H9 (cell line): ENCODE data around the gene FAXC. TPM values are rescaled to one million over a fixed set of nuclear protein-coding genes. Genes with fewer than 3 reads are reported as not detected.

ENCODE experiments used
- DNase-seq: peaks from one replicate; pipeline ENCODE4 v3.0.0-alpha.2; 2017
- H2AFZ ChIP-seq: one replicate; pipeline ENCODE4 v1.6.1; 2013; ENCODE audit warnings: mild to moderate bottlenecking, low read length, control low read depth, moderate library complexity
- H2AK5ac ChIP-seq: 2 replicates; pipeline ENCODE4 v1.6.1; 2013; ENCODE audit warnings: low read length, control low read depth, mixed read lengths; ENCODE audit not compliant: insufficient read length
- H2BK120ac ChIP-seq: one replicate; pipeline ENCODE4 v1.6.1; 2013; ENCODE audit warnings: low read depth, mild to moderate bottlenecking, low read length, control low read depth, inconsistent platforms; ENCODE audit not compliant: poor library complexity, severe bottlenecking
- H2BK12ac ChIP-seq: 2 replicates; pipeline ENCODE4 v1.6.1; 2013; ENCODE audit warnings: low read length, control low read depth, mixed read lengths, low read depth; ENCODE audit not compliant: insufficient read length
- H2BK15ac ChIP-seq: 2 replicates; pipeline ENCODE4 v1.6.1; 2013; ENCODE audit warnings: low read depth, low read length, control low read depth
- H2BK20ac ChIP-seq: one replicate; pipeline ENCODE4 v1.6.1; 2013; ENCODE audit warnings: low read depth, mild to moderate bottlenecking, low read length, control low read depth, inconsistent platforms; ENCODE audit not compliant: poor library complexity, severe bottlenecking
- H2BK5ac ChIP-seq: 2 replicates; pipeline ENCODE4 v1.6.1; 2013; ENCODE audit warnings: low read length, control low read depth, mixed read lengths; ENCODE audit not compliant: insufficient read length
- H3K14ac ChIP-seq: 2 replicates; pipeline ENCODE4 v1.6.1; 2013; ENCODE audit warnings: low read length, control low read depth; ENCODE audit not compliant: insufficient read depth
- H3K18ac ChIP-seq: 2 replicates; pipeline ENCODE4 v1.6.1; 2013; ENCODE audit warnings: low read depth, mild to moderate bottlenecking, mixed read lengths, low read length, control low read depth; ENCODE audit not compliant: insufficient read length
- H3K23ac ChIP-seq: 2 replicates; pipeline ENCODE4 v1.6.1; 2013; ENCODE audit warnings: low read length, control low read depth, mixed read lengths, low read depth; ENCODE audit not compliant: insufficient read length
- H3K23me2 ChIP-seq: 2 replicates; pipeline ENCODE4 v1.6.1; 2013; ENCODE audit warnings: low read depth, mild to moderate bottlenecking, mixed read lengths, low read length, control low read depth; ENCODE audit not compliant: insufficient read length, poor library complexity, severe bottlenecking
- H3K27ac ChIP-seq: 2 replicates; pipeline ENCODE4 v1.5.1; 2013; ENCODE audit warnings: low read length, control low read depth, mixed read lengths, low read depth; ENCODE audit not compliant: insufficient read length
- H3K27me3 ChIP-seq: 2 replicates; pipeline ENCODE4 v1.6.1; 2013; ENCODE audit warnings: low read length, control low read depth, inconsistent platforms; ENCODE audit not compliant: insufficient read depth
- H3K4ac ChIP-seq: 2 replicates; pipeline ENCODE4 v1.6.1; 2013; ENCODE audit warnings: low read depth, mild to moderate bottlenecking, control low read depth, inconsistent platforms, low read length, moderate library complexity
- H3K4me1 ChIP-seq: 2 replicates; pipeline ENCODE4 v1.6.1; 2013; ENCODE audit warnings: low read length, control low read depth, inconsistent platforms; ENCODE audit not compliant: insufficient read depth
- H3K4me2 ChIP-seq: 2 replicates; pipeline ENCODE4 v1.6.1; 2013; ENCODE audit warnings: low read length, control low read depth, mixed read lengths; ENCODE audit not compliant: insufficient read length, insufficient read depth
- H3K56ac ChIP-seq: 2 replicates; pipeline ENCODE4 v1.6.1; 2013; ENCODE audit warnings: low read depth, mild to moderate bottlenecking, mixed read lengths, low read length, control low read depth; ENCODE audit not compliant: insufficient read length
- H3K79me1 ChIP-seq: 2 replicates; pipeline ENCODE4 v1.6.1; 2013; ENCODE audit warnings: low read depth, mild to moderate bottlenecking, moderate library complexity, low read length, control low read depth, inconsistent platforms; ENCODE audit not compliant: insufficient read depth, poor library complexity, severe bottlenecking
- H3K79me2 ChIP-seq: 2 replicates; pipeline ENCODE4 v1.6.1; 2013; ENCODE audit warnings: low read length, control low read depth, inconsistent platforms; ENCODE audit not compliant: insufficient read depth
- H3K9ac ChIP-seq: 2 replicates; pipeline ENCODE4 v1.6.1; 2013; ENCODE audit warnings: low read length, control low read depth, mixed read lengths; ENCODE audit not compliant: insufficient read length; ENCODE audit errors: extremely low read depth
- H3K9me3 ChIP-seq: one replicate; pipeline ENCODE4 v1.6.1; 2013; ENCODE audit warnings: low read depth, low read length, inconsistent platforms; ENCODE audit not compliant: control insufficient read depth
- H3T11ph ChIP-seq: one replicate; pipeline ENCODE4 v1.6.1; 2013; ENCODE audit warnings: mild to moderate bottlenecking, low read length, control low read depth, inconsistent platforms
- H4K20me1 ChIP-seq: one replicate; pipeline ENCODE4 v1.6.1; 2013; ENCODE audit not compliant: control insufficient read depth, insufficient read length, insufficient read depth
- H4K5ac ChIP-seq: 2 replicates; pipeline ENCODE4 v1.6.1; 2013; ENCODE audit warnings: low read depth, mild to moderate bottlenecking, mixed read lengths, low read length, control low read depth; ENCODE audit not compliant: insufficient read length
- H4K8ac ChIP-seq: replicated peaks from 2 replicates; pipeline ENCODE4 v1.6.1; 2013; ENCODE audit warnings: low read length, control low read depth, mixed read lengths, low read depth; ENCODE audit not compliant: insufficient read length
- H4K91ac ChIP-seq: 2 replicates; pipeline ENCODE4 v1.6.1; 2013; ENCODE audit warnings: low read depth, mild to moderate bottlenecking, moderate library complexity, mixed read lengths, low read length, control low read depth; ENCODE audit not compliant: insufficient read length
- H3K27ac Mint-ChIP-seq, 3 experiments: 2 replicates in 2 of 3; 3 replicates in 1 of 3; pipeline ENCODE4 v1.8.0; 2020 to 2021; ENCODE audit warnings: mixed read lengths in 3 of 3, mild to moderate bottlenecking in 1 of 3, moderate library complexity in 1 of 3
- H3K27me3 Mint-ChIP-seq: 2 replicates; pipeline ENCODE4 v1.8.0; 2021; ENCODE audit warnings: low read depth, mild to moderate bottlenecking, moderate library complexity, mixed read lengths
- H3K36me3 Mint-ChIP-seq, 3 experiments: 2 replicates in 2 of 3; 3 replicates in 1 of 3; pipeline ENCODE4 v1.8.0; 2020 to 2021; ENCODE audit warnings: low read depth in 3 of 3, mixed read lengths in 3 of 3; ENCODE audit not compliant: insufficient read depth in 1 of 3
- H3K4me1 Mint-ChIP-seq, 2 experiments: 2 replicates each; pipeline ENCODE4 v1.8.0; 2020; ENCODE audit warnings: mixed read lengths in 2 of 2
- H3K4me3 Mint-ChIP-seq, 2 experiments: 2 replicates in 1 of 2; 3 replicates in 1 of 2; pipeline ENCODE4 v1.8.0; 2020 to 2021; ENCODE audit warnings: mild to moderate bottlenecking in 2 of 2, mixed read lengths in 2 of 2, moderate library complexity in 1 of 2
- H3K9me3 Mint-ChIP-seq, 2 experiments: 2 replicates in 1 of 2; 3 replicates in 1 of 2; pipeline ENCODE4 v1.8.0; 2020; ENCODE audit warnings: mild to moderate bottlenecking in 2 of 2, mixed read lengths in 2 of 2, moderate library complexity in 1 of 2
- CTCF ChIP-seq: fragments of 200-600 bp; sonication (generic); conservative IDR thresholded peaks from 3 replicates; pipeline ENCODE4 v1.8.0; 2021; ENCODE audit warnings: antibody characterized with exemption, mild to moderate bottlenecking
- WGBS: extraction: QIAGEN DNeasy Blood & Tissue Kit; methylation state at CpG from one replicate; pipeline ENCODE4 v1.1.7; 2013; ENCODE audit warnings: missing lambda C conversion rate, low lambda C conversion rate, mixed read lengths; ENCODE audit not compliant: insufficient read length; ENCODE audit errors: extremely low coverage; 5-methylcytosine and 5-hydroxymethylcytosine counted together
- total RNA-seq: library from RNA; stranded (reverse); gene quantifications from 2 replicates; pipeline ENCODE4 v1.2.1, GENCODE V29; 2021

The FAXC gene
- total RNA-seq, 1 experiment from 2014 or later, result 17.2 TPM

DNA sequence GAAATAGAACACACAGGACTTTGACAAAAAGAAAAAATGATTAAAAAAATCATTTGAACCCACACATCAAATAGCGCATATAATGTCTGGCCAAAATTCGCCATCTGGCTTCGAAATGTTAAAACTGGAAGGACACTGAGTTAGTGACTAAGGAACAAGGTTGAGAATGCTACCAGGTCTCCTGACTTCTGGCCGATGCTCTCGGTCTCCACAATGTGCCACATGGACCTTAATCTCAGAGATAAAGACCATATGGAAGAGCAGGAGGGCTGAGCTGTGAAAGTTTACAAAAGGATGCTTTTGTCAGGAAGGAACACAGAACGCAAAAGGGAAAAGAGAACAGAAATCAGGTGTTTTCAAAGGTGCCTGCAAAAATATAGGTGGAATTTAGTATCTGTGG lies 54.7 kb downstream of the FAXC start:
- no peak for TF ChIP-seq CTCF
- no peak overlapping the region for H3K56ac ChIP-seq
- H3K4me2 ChIP-seq, result no peak overlapping the region
- H4K91ac ChIP-seq, result no peak overlapping the region
- H3K9ac ChIP-seq, result no peak overlapping the region
- Mint-ChIP-seq H3K4me1 (peaks cover 0 to 4% of the 10 kb centered on the region in 2 experiments; a peak in 2 of 4 replicates), H3K27ac (no peak overlapping the region), H3K36me3 (peaks cover 1 to 10% (median 5%) of the 10 kb centered on the region in 3 experiments; a peak in 3 of 7 replicates), H3K9me3 (no peaks in the 10 kb centered on the region), H3K4me3 (no peak overlapping the region), H3K27me3 (no peaks in the 10 kb centered on the region; the same call in 1 of the 2 replicates)
- no peak overlapping the region for H2BK20ac ChIP-seq
- H3K79me1 ChIP-seq, result no peaks in the 10 kb centered on the region
- DNase-seq, result no peak
- no peak overlapping the region for H3K27ac ChIP-seq
- H3K4me1 ChIP-seq, result no peaks in the 10 kb centered on the region
- H2BK12ac ChIP-seq, result no peak overlapping the region
- no peak overlapping the region for H4K5ac ChIP-seq
- no peak overlapping the region for H2BK15ac ChIP-seq
- WGBS, result no CpG with 5 or more reads among the region's 6 CpGs
- H3K23ac ChIP-seq, result no peak overlapping the region
- H2BK5ac ChIP-seq, result no peak overlapping the region
- no peaks in the 10 kb centered on the region for H3K23me2 ChIP-seq
- H2AFZ ChIP-seq, result no peak overlapping the region
- no peak overlapping the region for H2AK5ac ChIP-seq
- H2BK120ac ChIP-seq, result no peak overlapping the region
- no peak overlapping the region for H4K8ac ChIP-seq
- no peaks in the 10 kb centered on the region for H3K9me3 ChIP-seq
- no peak overlapping the region for H3K18ac ChIP-seq
- H3K4ac ChIP-seq, result no peak overlapping the region
- H3K27me3 ChIP-seq, result no peaks in the 10 kb centered on the region
- no peak overlapping the region for H3K14ac ChIP-seq
- no peaks in the 10 kb centered on the region for H3K79me2 ChIP-seq
- H4K20me1 ChIP-seq, result no peaks in the 10 kb centered on the region
- H3T11ph ChIP-seq, result no peak overlapping the region
